HEK293 (cell line): ENCODE measurements around the gene SMC1B.

ENCODE experiments used
- CTCF ChIA-PET: fragments of 350-600 bp; formaldehyde crosslinking; extraction: SDS; loops from one replicate; lab custom pipeline; 2021; ENCODE audit warnings: antibody characterized with exemption; lab: Yijun Ruan, JAX
- POLR2A ChIA-PET: fragments of 300-600 bp; formaldehyde crosslinking; extraction: SDS; loops from one replicate; lab custom pipeline; 2020; ENCODE audit warnings: antibody characterized with exemption, inconsistent platforms; lab: Yijun Ruan, JAX
- H3K27ac ChIP-seq: fragments of 200-500 bp; sonication (Bioruptor generic); 2 replicates; pipeline ENCODE4 v1.5.1; 2014; ENCODE audit warnings: low read depth, low read length, control low read depth, inconsistent platforms; ENCODE audit errors: extremely low read depth
- H3K36me3 ChIP-seq, 2 experiments: fragments of 200-500 bp in 1 of 2; sonication (Bioruptor generic) in 1 of 2; 1 replicate in 1 of 2; 2 replicates in 1 of 2; pipeline ENCODE4 v1.5.1; 2014 to 2017; ENCODE audit warnings: inconsistent platforms in 2 of 2, low read length in 2 of 2; ENCODE audit not compliant: control insufficient read depth in 2 of 2, insufficient read depth in 1 of 2
- H3K4me1 ChIP-seq: fragments of 200-500 bp; sonication (Bioruptor generic); 2 replicates; pipeline ENCODE4 v1.5.1; 2014; ENCODE audit warnings: mild to moderate bottlenecking, low read length, inconsistent platforms; ENCODE audit not compliant: control insufficient read depth, insufficient read depth
- H3K4me3 ChIP-seq: 2 replicates; pipeline ENCODE4 v1.5.1; 2011; ENCODE audit warnings: low read depth, mild to moderate bottlenecking, control low read depth, low read length, moderate library complexity
- H3K9me3 ChIP-seq: fragments of 200-500 bp; sonication (Bioruptor generic); 2 replicates; pipeline ENCODE4 v1.5.1; 2014; ENCODE audit warnings: low read depth, low read length, inconsistent platforms; ENCODE audit not compliant: control insufficient read depth, insufficient read depth
- ATF2 ChIP-seq: fragments of 450-650 bp; formaldehyde crosslinking; IDR thresholded peaks from 2 replicates; pipeline ENCODE4 v1.5.1; 2016; ENCODE audit warnings: missing biosample characterization, missing genetic modification characterization, low read depth
- FEZF1 ChIP-seq: fragments of 450-650 bp; formaldehyde crosslinking; IDR thresholded peaks from 2 replicates; pipeline ENCODE4 v1.5.1; 2016; ENCODE audit warnings: missing biosample characterization, missing genetic modification characterization
- GLI4 ChIP-seq: fragments of 450-650 bp; formaldehyde crosslinking; IDR thresholded peaks from 2 replicates; pipeline ENCODE4 v1.5.1; 2016; ENCODE audit warnings: missing biosample characterization, missing genetic modification characterization
- KLF8 ChIP-seq: fragments of 450-650 bp; formaldehyde crosslinking; IDR thresholded peaks from 2 replicates; pipeline ENCODE4 v1.5.1; 2016; ENCODE audit warnings: missing biosample characterization, missing genetic modification characterization
- PRDM6 ChIP-seq: fragments of 450-650 bp; formaldehyde crosslinking; IDR thresholded peaks from 2 replicates; pipeline ENCODE4 v1.5.1; 2017; ENCODE audit warnings: missing biosample characterization, missing genetic modification characterization
- ZBTB17 ChIP-seq: fragments of 450-650 bp; formaldehyde crosslinking; IDR thresholded peaks from 2 replicates; pipeline ENCODE4 v1.5.1; 2016; ENCODE audit warnings: missing biosample characterization, missing genetic modification characterization
- ZBTB20 ChIP-seq: fragments of 450-650 bp; formaldehyde crosslinking; IDR thresholded peaks from 2 replicates; pipeline ENCODE4 v1.5.1; 2016; ENCODE audit warnings: missing biosample characterization, missing genetic modification characterization
- ZBTB21 ChIP-seq: fragments of 450-650 bp; formaldehyde crosslinking; IDR thresholded peaks from 2 replicates; pipeline ENCODE4 v1.5.1; 2017; ENCODE audit warnings: missing biosample characterization, missing genetic modification characterization
- ZBTB7A ChIP-seq: fragments of 450-650 bp; formaldehyde crosslinking; IDR thresholded peaks from 2 replicates; pipeline ENCODE4 v1.5.1; 2016; ENCODE audit warnings: low read depth, missing biosample characterization, missing genetic modification characterization
- ZNF138 ChIP-seq: fragments of 450-650 bp; formaldehyde crosslinking; IDR thresholded peaks from 2 replicates; pipeline ENCODE4 v1.5.1; 2016; ENCODE audit warnings: missing biosample characterization, missing genetic modification characterization, borderline replicate concordance
- ZNF175 ChIP-seq: fragments of 450-650 bp; formaldehyde crosslinking; IDR thresholded peaks from 2 replicates; pipeline ENCODE4 v1.5.1; 2016; ENCODE audit warnings: missing biosample characterization, missing genetic modification characterization
- ZNF223 ChIP-seq: fragments of 450-650 bp; formaldehyde crosslinking; IDR thresholded peaks from 2 replicates; pipeline ENCODE4 v1.5.1; 2016; ENCODE audit warnings: missing biosample characterization, missing genetic modification characterization
- ZNF266 ChIP-seq: fragments of 450-650 bp; formaldehyde crosslinking; IDR thresholded peaks from 2 replicates; pipeline ENCODE4 v1.5.1; 2016; ENCODE audit warnings: missing biosample characterization, missing genetic modification characterization, low read depth
- ZNF274 ChIP-seq, 2 experiments: fragments of 200-500 bp in 1 of 2; fragments of 450-650 bp in 1 of 2; sonication (Bioruptor generic) in 1 of 2; formaldehyde crosslinking in 1 of 2; IDR thresholded peaks; 2 replicates each; pipeline versions ENCODE4 v1.5.1 to v1.6.1; 2014 to 2016; ENCODE audit warnings: borderline replicate concordance in 1 of 2, inconsistent platforms in 1 of 2, low read length in 1 of 2, missing biosample characterization in 1 of 2, missing genetic modification characterization in 1 of 2
- ZNF280D ChIP-seq: fragments of 450-650 bp; formaldehyde crosslinking; IDR thresholded peaks from 2 replicates; pipeline ENCODE4 v1.5.1; 2016; ENCODE audit warnings: missing biosample characterization, missing genetic modification characterization
- ZNF341 ChIP-seq: fragments of 450-650 bp; formaldehyde crosslinking; IDR thresholded peaks from 2 replicates; pipeline ENCODE4; 2016; ENCODE audit warnings: low read depth, missing biosample characterization, missing genetic modification characterization
- ZNF366 ChIP-seq: fragments of 450-650 bp; formaldehyde crosslinking; conservative IDR thresholded peaks from 2 replicates; pipeline ENCODE4 v1.5.1; 2016; ENCODE audit warnings: missing biosample characterization, missing genetic modification characterization
- ZNF423 ChIP-seq: fragments of 450-650 bp; formaldehyde crosslinking; IDR thresholded peaks from 2 replicates; pipeline ENCODE4 v1.5.1; 2016; ENCODE audit warnings: missing biosample characterization, missing genetic modification characterization
- ZNF561 ChIP-seq: fragments of 450-650 bp; IDR thresholded peaks from 2 replicates; pipeline ENCODE4 v1.5.1; 2018; ENCODE audit warnings: missing biosample characterization, missing genetic modification characterization, borderline replicate concordance
- ZNF571 ChIP-seq: fragments of 450-650 bp; formaldehyde crosslinking; IDR thresholded peaks from 2 replicates; pipeline ENCODE4 v1.5.0; 2017; ENCODE audit warnings: missing biosample characterization, missing genetic modification characterization
- ZNF600 ChIP-seq: fragments of 450-650 bp; formaldehyde crosslinking; IDR thresholded peaks from 2 replicates; pipeline ENCODE4 v1.5.1; 2016; ENCODE audit warnings: missing biosample characterization, missing genetic modification characterization
- ZNF624 ChIP-seq: fragments of 450-650 bp; formaldehyde crosslinking; IDR thresholded peaks from 2 replicates; pipeline ENCODE4 v1.5.1; 2017; ENCODE audit warnings: missing biosample characterization, missing genetic modification characterization
- ZNF629 ChIP-seq: fragments of 450-650 bp; formaldehyde crosslinking; IDR thresholded peaks from 2 replicates; pipeline ENCODE4 v1.5.1; 2017; ENCODE audit warnings: missing biosample characterization, missing genetic modification characterization
- ZNF747 ChIP-seq: fragments of 450-650 bp; formaldehyde crosslinking; IDR thresholded peaks from 2 replicates; pipeline ENCODE4 v1.5.1; 2016; ENCODE audit warnings: missing biosample characterization, missing genetic modification characterization
- ZNF792 ChIP-seq: fragments of 450-650 bp; formaldehyde crosslinking; IDR thresholded peaks from 2 replicates; pipeline ENCODE4 v1.5.1; 2016; ENCODE audit warnings: missing biosample characterization, missing genetic modification characterization

Gene SMC1B

GRCh38 chr22:45320357-45320976 lies 92.9 kb downstream of the SMC1B start (continued):
- TF ChIP-seq ZNF138 (tag by site-specific recombination) = no peak
- no peak for TF ChIP-seq ZNF175
- TF ChIP-seq ZNF561 (tag by site-specific recombination) = no peak

GRCh38 chr22:45319324-45319685 lies 94.1 kb downstream of the SMC1B start:
- ChIA-PET CTCF (no interaction called here), POLR2A (interaction anchor here (0.5 kb wide), 1 partner anchor 658 kb away, joined by 4 read pairs; no protein-coding TSS in a partner anchor)
- Histone ChIP-seq H3K4me1 (peaks cover 22% of the 10 kb centered on the region), H3K9me3 (no peaks in the 10 kb centered on the region), H3K4me3 (no peak overlapping the region), H3K27ac (peak overlapping the region; percentile 60; the same call in 1 of the 2 replicates), H3K36me3 (peaks cover 5 to 27% of the 10 kb centered on the region in 2 experiments; a peak in 2 of 3 replicates)
- TF ChIP-seq ZBTB20 (tag by site-specific recombination) (peak; percentile 42; the same call in 1 of the 2 replicates), ZNF792 (tag by site-specific recombination) (no peak)

GRCh38 chr22:45318558-45319323 lies 94.7 kb downstream of the SMC1B start:
- Histone ChIP-seq H3K9me3 (no peaks in the 10 kb centered on the region), H3K36me3 (peaks cover 5 to 21% of the 10 kb centered on the region in 2 experiments; a peak in 2 of 3 replicates), H3K4me1 (peaks cover 26% of the 10 kb centered on the region), H3K4me3 (no peak overlapping the region), H3K27ac (peak overlapping the region; percentile 60; the same call in 1 of the 2 replicates)
- ChIA-PET POLR2A (no interaction called here), CTCF (interaction anchor here (0.6 to 2.1 kb wide), 5 partner anchors 11 to 847 kb away, joined by 3 to 7 read pairs (median 4); no protein-coding TSS in a partner anchor)
- TF ChIP-seq GLI4 (no peak), ZBTB21 (tag by site-specific recombination) (peak; percentile 8; the same call in 1 of the 2 replicates), ZNF571 (tag by site-specific recombination) (no peak), ZBTB17 (tag by site-specific recombination) (no peak), ZBTB7A (tag by site-specific recombination) (no peak), PRDM6 (tag by site-specific recombination) (peak; percentile 54), ZNF600 (peak; percentile 35; the same call in 1 of the 2 replicates), ZNF280D (no peak), FEZF1 (tag by site-specific recombination) (peak; percentile 72), KLF8 (tag by site-specific recombination) (no peak), ZNF266 (no peak), ZNF747 (tag by site-specific recombination) (no peak), ZNF366 (0 out of 2 replicates have a peak, but pooled peaks have one; percentile 6), ZNF629 (tag by site-specific recombination) (0 out of 2 replicates have a peak, but pooled peaks have one; percentile 68), ZNF223 (tag by site-specific recombination) (no peak), ZNF341 (tag by site-specific recombination) (no peak), ZNF274 (IDR thresholded peaks at IDR 0.05; ENCODE audit: low read length) (no peak), ZNF274 (tag by site-specific recombination; IDR thresholded peaks at IDR 0.05; ENCODE audit: borderline replicate concordance) (no peak), ATF2 (tag by site-specific recombination) (peak; percentile 54; the same call in 1 of the 2 replicates), ZNF624 (tag by site-specific recombination) (no peak), ZNF423 (tag by site-specific recombination) (no peak)
